Astrocyte (in vitro differentiated cells and primary cell): ENCODE data around the gene ABHD17A. TPM values are rescaled to one million over a fixed set of nuclear protein-coding genes. Genes with fewer than 3 reads are reported as not detected.

Experiments
- DNase-seq: peaks from one replicate; pipeline ENCODE4 v3.0.0-alpha.2; 2010; ENCODE audit warnings: low read depth
- FAIRE-seq: peaks from 2 replicates; lab custom pipeline; 2011; peaks lifted over from hg19 to GRCh38; lab: Jason Lieb, UNC
- H2AFZ ChIP-seq: 2 replicates; pipeline ENCODE4 v1.6.0; 2012; ENCODE audit warnings: low read depth, low read length, inconsistent platforms
- H3K27ac ChIP-seq: 2 replicates; pipeline ENCODE4 v1.5.1; 2011; ENCODE audit warnings: low read depth, low read length, inconsistent platforms
- H3K27me3 ChIP-seq: 2 replicates; pipeline ENCODE4 v1.6.0; 2011; ENCODE audit warnings: low read length, inconsistent platforms; ENCODE audit not compliant: insufficient read depth
- H3K36me3 ChIP-seq: 2 replicates; pipeline ENCODE4 v1.5.1; 2011; ENCODE audit warnings: low read length, inconsistent platforms; ENCODE audit not compliant: insufficient read depth
- H3K4me1 ChIP-seq: 2 replicates; pipeline ENCODE4 v1.5.1; 2011; ENCODE audit warnings: low read length, inconsistent platforms; ENCODE audit not compliant: insufficient read depth
- H3K4me2 ChIP-seq: 2 replicates; pipeline ENCODE4 v1.6.0; 2012; ENCODE audit warnings: low read length, inconsistent platforms
- H3K4me3 ChIP-seq: 2 replicates; pipeline ENCODE4 v1.5.1; 2011; ENCODE audit warnings: low read depth, mild to moderate bottlenecking, low read length, inconsistent platforms; ENCODE audit not compliant: insufficient read depth
- H3K79me2 ChIP-seq: 2 replicates; pipeline ENCODE4 v1.6.0; 2012; ENCODE audit warnings: mild to moderate bottlenecking, low read length, inconsistent platforms; ENCODE audit not compliant: insufficient read depth
- H3K9ac ChIP-seq: 2 replicates; pipeline ENCODE4 v1.6.0; 2012; ENCODE audit warnings: mild to moderate bottlenecking, low read length, inconsistent platforms
- H3K9me3 ChIP-seq: 2 replicates; pipeline ENCODE4 v1.5.1; 2012; ENCODE audit warnings: low read depth, mild to moderate bottlenecking, low read length, inconsistent platforms; ENCODE audit not compliant: insufficient read depth
- H4K20me1 ChIP-seq: 2 replicates; pipeline ENCODE4 v1.6.0; 2012; ENCODE audit warnings: low read length, inconsistent platforms; ENCODE audit not compliant: insufficient read depth
- H3K27ac Mint-ChIP-seq: one replicate; pipeline ENCODE4 v1.8.0; 2021; ENCODE audit warnings: mild to moderate bottlenecking, mixed read lengths; ENCODE audit not compliant: unreplicated experiment
- H3K27me3 Mint-ChIP-seq: one replicate; pipeline ENCODE4 v1.8.0; 2021; ENCODE audit warnings: low read depth, mixed read lengths; ENCODE audit not compliant: unreplicated experiment
- H3K36me3 Mint-ChIP-seq: one replicate; pipeline ENCODE4 v1.8.0; 2021; ENCODE audit warnings: low read depth, mixed read lengths; ENCODE audit not compliant: unreplicated experiment
- H3K4me1 Mint-ChIP-seq: one replicate; pipeline ENCODE4 v1.8.0; 2021; ENCODE audit warnings: low read depth, mixed read lengths; ENCODE audit not compliant: unreplicated experiment
- H3K4me3 Mint-ChIP-seq: one replicate; pipeline ENCODE4 v1.8.0; 2021; ENCODE audit warnings: mild to moderate bottlenecking, moderate library complexity, mixed read lengths; ENCODE audit not compliant: unreplicated experiment
- H3K9me3 Mint-ChIP-seq: one replicate; pipeline ENCODE4 v1.8.0; 2021; ENCODE audit warnings: mild to moderate bottlenecking, mixed read lengths; ENCODE audit not compliant: unreplicated experiment
- CTCF ChIP-seq: IDR thresholded peaks from 2 replicates; pipeline ENCODE4 v1.5.1; 2011; ENCODE audit warnings: low read depth, mild to moderate bottlenecking, inconsistent platforms, low read length, moderate library complexity; ENCODE audit not compliant: insufficient read depth
- EZH2 ChIP-seq: IDR thresholded peaks from 2 replicates; pipeline ENCODE4 v1.6.1; 2012; ENCODE audit warnings: mild to moderate bottlenecking, low read length, inconsistent platforms; ENCODE audit not compliant: insufficient read depth
- total RNA-seq: library from RNA; stranded (reverse); gene quantifications from 2 replicates; pipeline ENCODE4 v1.2.1, GENCODE V29; 2021

The ABHD17A gene
- total RNA-seq, 1 donor from 2014 or later: 56.7 TPM

GRCh38 chr19:1849886-1850398 is 35.4 kb downstream of the ABHD17A start:
- Histone ChIP-seq H3K4me2 (no peak overlapping the region), H3K27me3 (no peaks in the 10 kb centered on the region), H3K4me1 (peaks cover 16% of the 10 kb centered on the region), H2AFZ (no peak overlapping the region), H3K9ac (no peak overlapping the region), H3K9me3 (no peaks in the 10 kb centered on the region), H3K36me3 (no peaks in the 10 kb centered on the region), H3K4me3 (no peak overlapping the region), H3K79me2 (peaks cover 68% of the 10 kb centered on the region), H4K20me1 (peaks cover 79% of the 10 kb centered on the region), H3K27ac (no peak overlapping the region)
- Mint-ChIP-seq H3K36me3 (no peaks in the 10 kb centered on the region), H3K9me3 (no peaks in the 10 kb centered on the region), H3K27me3 (no peaks in the 10 kb centered on the region), H3K27ac (peak overlapping the region; percentile 63), H3K4me1 (peaks cover 20% of the 10 kb centered on the region), H3K4me3 (no peak overlapping the region)
- TF ChIP-seq EZH2: no peak
- TF ChIP-seq CTCF: no peak
- FAIRE-seq (no peak), DNase-seq (no peak)

GRCh38 chr19:1849132-1849474 is 36.2 kb downstream of the ABHD17A start:
- H3K4me1 ChIP-seq: peaks cover 14% of the 10 kb centered on the region
- peak overlapping the region; percentile 83 for H3K4me3 Mint-ChIP-seq
- H3K27me3 ChIP-seq: no peaks in the 10 kb centered on the region
- no peak overlapping the region for H2AFZ ChIP-seq
- H3K9me3 Mint-ChIP-seq: no peaks in the 10 kb centered on the region
- TF ChIP-seq EZH2 (no peak), CTCF (no peak)
- no peak overlapping the region for H3K9ac ChIP-seq
- H4K20me1 ChIP-seq: peaks cover 80% of the 10 kb centered on the region
- FAIRE-seq (no peak), DNase-seq (no peak)
- H3K9me3 ChIP-seq: no peaks in the 10 kb centered on the region
- peaks cover 15% of the 10 kb centered on the region for H3K4me1 Mint-ChIP-seq
- H3K4me3 ChIP-seq: no peak overlapping the region
- H3K36me3 Mint-ChIP-seq: no peaks in the 10 kb centered on the region
- no peaks in the 10 kb centered on the region for H3K36me3 ChIP-seq
- no peaks in the 10 kb centered on the region for H3K27me3 Mint-ChIP-seq
- no peak overlapping the region for H3K4me2 ChIP-seq
- H3K27ac ChIP-seq: no peak overlapping the region
- peaks cover 68% of the 10 kb centered on the region for H3K79me2 ChIP-seq
- H3K27ac Mint-ChIP-seq: peak overlapping the region; percentile 69

DNA sequence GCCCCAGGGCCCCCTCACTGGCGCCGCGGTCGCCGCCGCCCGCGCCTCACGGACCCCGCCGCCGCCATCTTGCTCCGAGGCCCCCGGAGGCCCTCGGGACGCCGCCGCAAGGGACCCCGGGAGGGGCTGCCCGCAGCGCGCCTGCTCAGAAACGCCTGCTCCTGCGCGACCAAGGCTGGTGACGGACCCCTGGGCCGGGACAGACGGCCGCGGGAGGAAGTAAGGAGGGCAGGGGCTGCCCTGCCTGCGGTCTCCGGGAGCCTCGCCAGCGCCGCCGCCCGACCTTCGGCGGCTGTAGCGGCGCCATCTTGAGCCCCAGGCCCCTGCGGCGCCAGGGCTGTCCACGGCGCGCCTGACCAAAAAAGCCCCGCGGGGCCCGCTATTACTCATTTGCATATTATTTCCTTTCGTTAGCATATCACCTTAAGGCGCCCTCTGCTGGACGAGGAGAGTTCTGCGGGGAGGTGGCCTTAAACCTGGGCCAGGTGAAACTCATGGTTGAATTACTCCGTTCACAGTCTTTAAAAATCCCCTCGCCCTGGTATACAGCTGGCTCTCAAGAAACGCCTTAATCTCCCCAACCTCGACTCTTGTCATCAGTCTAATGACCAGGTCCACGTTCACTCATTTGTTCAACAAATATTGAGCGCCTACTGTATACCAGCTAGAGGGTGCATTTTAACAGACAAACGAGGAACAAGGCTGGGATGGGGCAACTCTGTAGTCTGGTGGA is 36.7 kb downstream of the ABHD17A start, which contains the start of gene REXO1:
Gene REXO1 (minus strand): TSS at position 85 of the 733 bp plus-strand sequence. CDS start 125 bp downstream, outside the sequence.
- peaks cover 80% of the 10 kb centered on the region for H4K20me1 ChIP-seq
- DNase-seq (peak; percentile 74), FAIRE-seq (peak; percentile 23)
- peak within 1 kb of the TSS; percentile 96 for H3K4me3 ChIP-seq
- H3K79me2 ChIP-seq: peaks cover 69% of the 10 kb centered on the region
- H3K27me3 ChIP-seq: no peaks in the 10 kb centered on the region
- TF ChIP-seq EZH2 (no peak), CTCF (peak; percentile 92)
- H3K36me3 ChIP-seq: no peaks in the 10 kb centered on the region
- peak within 1 kb of the TSS; percentile 100 for H3K27ac ChIP-seq
- peak within 1 kb of the TSS; percentile 99 for H3K9ac ChIP-seq
- H2AFZ ChIP-seq: peak within 1 kb of the TSS; percentile 95
- Mint-ChIP-seq H3K27ac (peak within 1 kb of the TSS; percentile 99), H3K9me3 (no peaks in the 10 kb centered on the region), H3K4me3 (peak within 1 kb of the TSS; percentile 95), H3K27me3 (no peaks in the 10 kb centered on the region), H3K4me1 (peaks cover 15% of the 10 kb centered on the region), H3K36me3 (no peaks in the 10 kb centered on the region)
- no peaks in the 10 kb centered on the region for H3K9me3 ChIP-seq
- peaks cover 14% of the 10 kb centered on the region for H3K4me1 ChIP-seq
- peak within 1 kb of the TSS; percentile 96 for H3K4me2 ChIP-seq
